GM13976 (cell line): ENCODE results near the gene ZNF771.

Source experiments
- DNase-seq: peaks from one replicate; pipeline ENCODE4 v3.0.0; 2012; ENCODE audit warnings: low spot score
- in situ Hi-C: fragments of 300-500 bp; cut with MboI; formaldehyde crosslinking; loops from one replicate; pipeline ENCODE4 v1.12.0; 2022; ENCODE audit warnings: low sequenced_read_pairs, mixed read lengths, inconsistent platforms; ENCODE audit not compliant: unreplicated experiment
- TF ChIP-seq, protein P1 (sequence below): IDR thresholded peaks from 2 replicates; pipeline ENCODE4 v1.5.1; 2012; ENCODE audit warnings: borderline replicate concordance, mild to moderate bottlenecking; ENCODE audit not compliant: insufficient read depth; ENCODE audit errors: extremely low read depth, missing control alignments, control extremely low read depth

Gene ZNF771

DNA sequence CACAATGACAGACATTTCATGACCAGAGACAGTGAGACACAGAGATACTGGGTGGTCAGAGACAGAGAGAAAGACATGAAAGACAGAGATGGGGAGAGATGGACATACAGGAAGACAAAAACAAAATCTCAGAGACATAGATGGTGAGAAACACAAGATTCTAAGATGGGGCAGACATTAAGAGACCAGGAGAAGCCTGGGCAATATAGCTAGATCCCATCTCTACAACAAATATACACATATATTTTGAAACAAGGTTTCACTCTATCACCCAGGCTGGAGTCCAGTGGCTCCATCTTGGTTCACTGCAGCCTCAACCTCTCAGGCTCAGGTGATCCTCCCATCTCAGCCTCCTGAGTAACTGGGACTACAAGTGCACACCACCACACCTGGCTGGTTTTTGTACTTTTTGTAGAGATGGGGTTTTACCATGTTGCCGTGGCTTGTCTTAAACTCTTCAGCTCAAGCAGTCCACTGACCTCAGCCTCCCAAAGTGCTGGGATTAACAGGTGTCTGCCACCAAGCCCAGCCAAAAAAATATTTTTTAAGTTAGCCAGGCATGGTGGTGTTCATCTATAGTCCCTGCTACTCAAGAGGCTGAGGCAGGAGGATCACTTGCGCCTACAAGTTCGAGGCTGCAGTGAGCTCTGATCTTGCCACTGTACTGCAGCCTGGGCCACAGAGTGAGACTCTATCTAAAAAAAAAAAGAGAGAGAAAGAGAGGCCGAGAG lies 27.2 kb upstream of the ZNF771 start:
- no peak for DNase-seq
- TF ChIP-seq, protein P1, sequence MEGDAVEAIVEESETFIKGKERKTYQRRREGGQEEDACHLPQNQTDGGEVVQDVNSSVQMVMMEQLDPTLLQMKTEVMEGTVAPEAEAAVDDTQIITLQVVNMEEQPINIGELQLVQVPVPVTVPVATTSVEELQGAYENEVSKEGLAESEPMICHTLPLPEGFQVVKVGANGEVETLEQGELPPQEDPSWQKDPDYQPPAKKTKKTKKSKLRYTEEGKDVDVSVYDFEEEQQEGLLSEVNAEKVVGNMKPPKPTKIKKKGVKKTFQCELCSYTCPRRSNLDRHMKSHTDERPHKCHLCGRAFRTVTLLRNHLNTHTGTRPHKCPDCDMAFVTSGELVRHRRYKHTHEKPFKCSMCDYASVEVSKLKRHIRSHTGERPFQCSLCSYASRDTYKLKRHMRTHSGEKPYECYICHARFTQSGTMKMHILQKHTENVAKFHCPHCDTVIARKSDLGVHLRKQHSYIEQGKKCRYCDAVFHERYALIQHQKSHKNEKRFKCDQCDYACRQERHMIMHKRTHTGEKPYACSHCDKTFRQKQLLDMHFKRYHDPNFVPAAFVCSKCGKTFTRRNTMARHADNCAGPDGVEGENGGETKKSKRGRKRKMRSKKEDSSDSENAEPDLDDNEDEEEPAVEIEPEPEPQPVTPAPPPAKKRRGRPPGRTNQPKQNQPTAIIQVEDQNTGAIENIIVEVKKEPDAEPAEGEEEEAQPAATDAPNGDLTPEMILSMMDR: no peak
- in situ Hi-C loops: no loop called here

DNA sequence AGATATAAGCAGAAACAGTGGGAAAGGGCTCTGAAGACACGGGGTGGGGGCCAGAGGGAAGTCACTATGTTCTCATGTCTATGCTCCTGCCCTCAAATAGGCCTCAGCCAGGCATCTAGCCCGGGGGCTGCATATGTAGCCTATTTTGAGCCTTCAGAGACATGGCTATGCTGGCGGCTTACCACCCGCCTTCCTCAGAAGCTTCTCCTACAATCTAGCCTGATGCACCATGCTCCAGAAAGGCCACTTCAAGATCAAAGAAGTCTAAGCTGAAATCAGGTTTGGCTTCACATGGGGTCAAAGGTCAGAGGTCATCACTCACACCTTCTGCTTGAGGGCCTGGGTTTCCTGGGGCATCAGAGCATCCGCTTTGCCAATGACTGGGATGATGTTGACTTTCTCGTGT lies 26.6 kb upstream of the ZNF771 start:
- DNase-seq: no peak
- TF ChIP-seq, protein P1: no peak
- in situ Hi-C loops: no loop called here

DNA sequence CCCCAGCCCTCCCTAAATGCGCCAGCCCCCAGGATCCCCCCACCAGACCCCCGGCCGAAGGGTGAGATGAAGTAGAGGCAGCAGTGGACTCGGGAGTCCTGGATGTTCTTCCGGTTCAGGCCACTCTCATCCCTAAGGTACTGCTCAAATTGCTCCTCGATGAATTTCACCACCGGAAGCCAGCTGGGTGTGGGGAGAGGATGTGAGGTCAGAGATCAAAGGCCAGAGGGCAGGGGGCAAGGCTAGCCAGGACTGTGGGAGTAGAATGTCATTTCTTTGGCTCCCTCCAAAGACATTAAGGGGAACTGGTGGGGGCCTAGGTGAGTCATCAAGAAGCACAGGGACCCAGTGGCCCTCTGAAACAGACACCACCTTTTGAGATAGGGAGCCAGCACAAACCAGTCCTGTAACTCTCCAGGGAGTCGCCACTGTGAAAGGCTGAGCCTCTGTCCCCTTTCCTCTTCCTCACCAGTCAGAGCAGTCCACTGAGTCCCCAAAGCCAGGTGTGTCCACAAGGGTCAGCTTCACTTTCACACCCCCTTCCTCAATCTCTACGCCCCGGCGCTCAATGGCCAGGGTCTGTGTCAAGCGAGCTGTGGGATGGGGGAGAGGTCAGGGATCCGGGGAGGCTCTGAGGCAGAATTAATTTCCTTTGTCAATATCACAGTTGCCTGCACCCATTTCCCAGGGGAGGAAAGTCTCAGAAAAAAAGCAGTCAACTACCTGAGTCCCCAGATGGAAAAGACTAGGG lies 25.9 kb upstream of the ZNF771 start:
- no peak for DNase-seq
- TF ChIP-seq, protein P1: no peak
- in situ Hi-C loops: no loop called here

DNA sequence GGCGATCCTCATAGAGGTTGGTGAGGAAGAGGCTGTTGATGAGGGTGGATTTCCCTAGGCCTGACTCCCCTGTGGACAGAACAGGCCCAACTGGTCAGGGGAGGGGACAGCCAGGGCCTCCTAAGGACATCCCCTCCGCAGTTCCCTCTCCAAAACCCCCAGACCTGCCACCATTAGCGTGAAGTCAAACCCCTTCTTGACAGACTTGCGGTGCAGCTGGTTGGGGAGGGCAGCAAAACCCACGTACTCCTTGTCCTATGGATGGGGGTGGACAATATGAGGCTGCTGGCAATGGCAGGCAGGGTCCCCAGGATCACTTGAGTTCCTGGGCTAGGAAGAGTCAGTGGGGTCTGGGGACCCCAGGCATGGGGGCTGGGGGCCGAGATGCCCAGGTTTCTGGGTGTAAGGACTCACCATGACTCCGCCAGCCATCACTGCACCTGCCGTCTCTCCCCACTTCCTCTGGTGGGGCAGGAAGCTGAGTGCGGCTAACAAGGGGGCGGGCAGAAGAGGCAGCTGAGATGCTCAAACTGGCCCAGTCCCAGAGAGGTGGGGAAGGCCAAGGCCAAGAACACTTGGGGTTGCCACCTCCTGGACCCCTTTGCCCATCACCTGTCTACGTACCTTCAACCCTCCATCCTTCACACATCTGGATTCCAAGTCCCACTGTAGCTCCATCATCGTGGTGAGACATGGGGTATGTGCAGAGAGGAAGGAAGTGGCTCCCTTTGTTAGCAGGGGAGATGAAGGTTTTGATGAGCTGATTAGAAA lies 25.1 kb upstream of the ZNF771 start, which contains the start of gene SEPTIN1:
Gene SEPTIN1 (minus strand): TSS at position 451 of the 771 bp plus-strand sequence. CDS start 19 bp downstream, at position 432.
- peak; percentile 80 for DNase-seq
- TF ChIP-seq, protein P1: no peak
- in situ Hi-C loops: no loop called here

DNA sequence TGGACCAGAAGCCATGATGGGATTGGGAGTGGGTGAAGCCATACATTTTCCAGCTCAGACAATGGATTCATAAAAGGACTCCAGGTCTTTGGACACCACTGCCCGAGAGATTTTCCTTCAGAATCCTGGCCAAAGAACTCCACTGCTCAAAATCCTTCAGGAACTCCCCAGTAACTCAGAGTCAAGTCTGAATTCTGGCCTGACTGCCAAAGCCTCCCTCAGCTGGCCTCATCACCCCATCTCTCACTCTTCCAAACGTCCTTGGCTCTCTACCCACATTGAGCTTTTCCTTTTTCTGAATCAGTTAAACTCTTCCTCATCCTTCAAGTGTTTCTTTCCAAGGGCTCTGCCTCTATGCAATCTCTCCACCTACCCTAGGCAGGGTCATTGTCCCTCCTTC lies 23.9 kb upstream of the ZNF771 start:
- no peak for DNase-seq
- in situ Hi-C loops: no loop called here
- TF ChIP-seq, protein P1: no peak

DNA sequence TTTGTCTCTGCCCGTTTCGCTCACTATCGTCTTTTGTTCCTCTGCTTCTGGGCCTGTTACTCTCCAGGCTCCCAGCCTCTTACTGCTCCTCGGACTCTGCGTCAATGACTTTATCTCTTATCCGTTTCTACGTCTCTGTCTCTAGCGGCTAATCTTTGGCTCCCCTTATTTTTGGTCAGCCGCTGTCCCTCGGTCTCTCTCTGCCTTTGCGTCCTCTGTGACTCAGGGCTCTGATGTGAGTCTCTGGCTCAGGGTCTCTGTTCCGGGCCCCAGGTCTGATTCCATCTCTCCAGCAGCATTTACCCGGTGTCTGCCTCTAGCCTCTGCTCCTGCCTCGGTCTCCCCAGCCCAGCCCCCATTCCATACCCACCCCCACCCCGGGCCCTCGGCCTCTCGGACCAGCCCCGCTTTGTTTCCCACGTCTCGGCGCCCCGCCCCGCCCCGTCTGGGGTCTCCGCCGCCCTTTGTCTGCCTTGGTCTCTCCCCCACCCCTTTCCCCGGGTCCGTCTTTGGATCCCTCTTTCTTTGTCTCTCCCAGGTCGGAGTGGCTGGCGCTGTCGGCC lies 12.7 kb upstream of the ZNF771 start:
- no peak for DNase-seq

More for the DNA sequence above, 12.7 kb upstream of the ZNF771 start:
- in situ Hi-C loops: no loop called here
- TF ChIP-seq, protein P1: no peak
